SK-N-SH (cell line): ENCODE measurements around the gene NCS1. TPM values are rescaled to one million over a fixed set of nuclear protein-coding genes. Genes with fewer than 3 reads are reported as not detected.

Experiments
- CTCF ChIA-PET: fragments of 300-600, 350-600 bp; formaldehyde crosslinking; extraction: SDS; loops from one replicate; lab custom pipeline; 2021; lab: Yijun Ruan, JAX
- POLR2A ChIA-PET: fragments of 350-600 bp; sonication (Branson Sonifier 250); formaldehyde crosslinking; extraction: SDS; loops from one replicate; lab custom pipeline; 2020; ENCODE audit warnings: antibody characterized with exemption, inconsistent platforms; lab: Yijun Ruan, JAX
- DNase-seq: peaks from one replicate; pipeline ENCODE4 v3.0.0; 2012
- H2AFZ ChIP-seq: fragments of 200-600 bp; sonication (generic); 2 replicates; pipeline ENCODE4 v1.8.1; 2016; ENCODE audit warnings: antibody characterized with exemption, mild to moderate bottlenecking, low read depth
- H3F3A ChIP-seq: fragments of 200-600 bp; sonication (generic); replicated peaks from 2 replicates; pipeline ENCODE3; 2016; ENCODE audit warnings: antibody characterized with exemption, mild to moderate bottlenecking; ENCODE audit not compliant: insufficient read depth
- H3K27ac ChIP-seq, 2 experiments: fragments of 200-500 bp in 1 of 2; fragments of 200-600 bp in 1 of 2; sonication (Bioruptor generic) in 1 of 2; sonication (generic), shearing (Covaris generic) in 1 of 2; 2 replicates each; pipeline versions ENCODE4 v1.5.1 to v1.6.1; 2014 to 2016; ENCODE audit warnings: low read depth in 2 of 2, inconsistent platforms in 1 of 2, low read length in 1 of 2, mild to moderate bottlenecking in 1 of 2, mixed read lengths in 1 of 2
- H3K27me3 ChIP-seq: fragments of 200-600 bp; sonication (generic), shearing (Covaris generic); 2 replicates; pipeline ENCODE4 v1.6.1; 2016; ENCODE audit warnings: mixed run types; ENCODE audit not compliant: insufficient read depth
- H3K36me3 ChIP-seq, 2 experiments: fragments of 200-500 bp in 1 of 2; fragments of 200-600 bp in 1 of 2; sonication (Bioruptor generic) in 1 of 2; sonication (generic) in 1 of 2; replicated peaks in 1 of 2; 2 replicates each; pipeline versions ENCODE3 to v1.5.1; 2014 to 2016; ENCODE audit warnings: low read length in 1 of 2, mild to moderate bottlenecking in 1 of 2; ENCODE audit not compliant: insufficient read depth in 2 of 2, control insufficient read depth in 1 of 2
- H3K4me1 ChIP-seq, 2 experiments: fragments of 200-500 bp in 1 of 2; fragments of 200-600 bp in 1 of 2; sonication (Bioruptor generic) in 1 of 2; sonication (generic), shearing (Covaris generic) in 1 of 2; 2 replicates each; pipeline versions ENCODE4 v1.5.1 to v1.6.1; 2014 to 2016; ENCODE audit warnings: low read depth in 1 of 2, low read length in 1 of 2, mixed run types in 1 of 2; ENCODE audit not compliant: insufficient read depth in 2 of 2, control insufficient read depth in 1 of 2
- H3K4me2 ChIP-seq: fragments of 200-600 bp; sonication (generic), shearing (Covaris generic); 2 replicates; pipeline ENCODE4 v1.6.1; 2017; ENCODE audit warnings: mixed run types
- H3K4me3 ChIP-seq, 2 experiments: fragments of 200-500 bp in 1 of 2; fragments of 200-600 bp in 1 of 2; sonication (Bioruptor generic) in 1 of 2; sonication (generic), shearing (Covaris generic) in 1 of 2; 2 replicates each; pipeline versions ENCODE4 v1.5.1 to v1.8.1; 2014 to 2016; ENCODE audit warnings: low read depth in 2 of 2, inconsistent platforms in 1 of 2, low read length in 1 of 2, mild to moderate bottlenecking in 1 of 2, mixed read lengths in 1 of 2, moderate library complexity in 1 of 2
- H3K79me2 ChIP-seq: fragments of 200-600 bp; sonication (generic); 2 replicates; pipeline ENCODE4 v1.8.1; 2017; ENCODE audit warnings: mild to moderate bottlenecking; ENCODE audit not compliant: insufficient read depth
- H3K9ac ChIP-seq: fragments of 200-600 bp; sonication (generic); 2 replicates; pipeline ENCODE4 v1.6.1; 2017; ENCODE audit warnings: mixed run types
- H3K9me2 ChIP-seq: fragments of 200-600 bp; sonication (generic); 2 replicates; pipeline ENCODE4 v1.6.1; 2017; ENCODE audit warnings: mixed run types
- H3K9me3 ChIP-seq: fragments of 200-600 bp; sonication (generic); 2 replicates; pipeline ENCODE4 v1.6.1; 2017; ENCODE audit warnings: mixed run types, mild to moderate bottlenecking, moderate library complexity
- H4K20me1 ChIP-seq: fragments of 200-600 bp; sonication (generic); 2 replicates; pipeline ENCODE4 v1.6.1; 2017; ENCODE audit warnings: mild to moderate bottlenecking, mixed run types; ENCODE audit not compliant: insufficient read depth
- CTCF ChIP-seq: fragments of 200-600 bp; sonication (generic); IDR thresholded peaks from 2 replicates; pipeline ENCODE4 v1.6.1; 2017; ENCODE audit warnings: antibody characterized with exemption, mild to moderate bottlenecking, moderate library complexity
- ELF1 ChIP-seq: IDR thresholded peaks from 2 replicates; pipeline ENCODE4 v1.4.0; 2012
- EP300 ChIP-seq, 2 experiments: IDR thresholded peaks; 2 replicates each; pipeline versions ENCODE4 v1.4.0 to v1.6.1; 2012; ENCODE audit warnings: borderline replicate concordance in 1 of 2, low read depth in 1 of 2, low read length in 1 of 2
- FOXJ3 ChIP-seq: sonication (generic); formaldehyde crosslinking; IDR thresholded peaks from 2 replicates; pipeline ENCODE4 v1.5.1; 2020; ENCODE audit warnings: mild to moderate bottlenecking, missing genetic modification reagents
- IRF3 ChIP-seq: fragments of 150-350 bp; IDR thresholded peaks from 2 replicates; pipeline ENCODE4 v1.6.1; 2016; ENCODE audit warnings: mild to moderate bottlenecking, low read depth, low read length
- MEF2A ChIP-seq: IDR thresholded peaks from 2 replicates; pipeline ENCODE4 v1.4.0; 2012; ENCODE audit warnings: low read depth, borderline replicate concordance
- MXI1 ChIP-seq: IDR thresholded peaks from 2 replicates; pipeline ENCODE4 v1.6.1; 2012; ENCODE audit warnings: mild to moderate bottlenecking, low read depth, low read length, improper control_type of control experiment
- RAD21 ChIP-seq: IDR thresholded peaks from 2 replicates; pipeline ENCODE4 v1.6.1; 2012; ENCODE audit warnings: mild to moderate bottlenecking, low read length
- RFX5 ChIP-seq: IDR thresholded peaks from 2 replicates; pipeline ENCODE4 v1.6.1; 2012; ENCODE audit warnings: mild to moderate bottlenecking, improper control_type of control experiment, low read length
- SIN3A ChIP-seq: IDR thresholded peaks from 2 replicates; pipeline ENCODE4 v1.6.1; 2012; ENCODE audit warnings: low read depth, mild to moderate bottlenecking, low read length, moderate library complexity, borderline replicate concordance
- SMC3 ChIP-seq: IDR thresholded peaks from 2 replicates; pipeline ENCODE4 v1.6.1; 2012; ENCODE audit warnings: low read depth, low read length, improper control_type of control experiment
- USF1 ChIP-seq: IDR thresholded peaks from 2 replicates; pipeline ENCODE4 v1.4.0; 2012; ENCODE audit warnings: low read depth, borderline replicate concordance
- ZBTB33 ChIP-seq: IDR thresholded peaks from 2 replicates; pipeline ENCODE4 v1.4.0; 2012; ENCODE audit warnings: low read depth, borderline replicate concordance
- WGBS: methylation state at CpG from one replicate; pipeline ENCODE4 v1.1.6; 2017; ENCODE audit warnings: low lambda C conversion rate; 5-methylcytosine and 5-hydroxymethylcytosine counted together
- polyA plus RNA-seq, 3 experiments: library from polyadenylated mRNA; depleted of rRNA; stranded (reverse); fragments of >200 nt; gene quantifications; 2 replicates each; pipeline ENCODE4 v1.2.3, GENCODE V29; 2012

NCS1 gene
- polyA plus RNA-seq, 1 of the 3 experiments (the other 2 are of a cell fraction) = 40.6 TPM

GRCh38 chr9:130191749-130192120 is 19.5 kb downstream of the NCS1 start:
- H3K27ac ChIP-seq = peak overlapping the region in 1 of 2 experiments; percentile 83; a peak in 2 of 4 replicates
- no peak overlapping the region for H3K9ac ChIP-seq
- CTCF ChIA-PET = interaction anchor here (1.0 to 1.5 kb wide), 3 partner anchors 15 to 50 kb away, joined by 3 to 4 read pairs (median 3); no protein-coding TSS in a partner anchor
- H3K9me2 ChIP-seq = no peaks in the 10 kb centered on the region
- WGBS = 54% methylated on average over 10 of the region's 14 CpGs
- 0 out of 2 replicates have a peak, but pooled peaks have one; percentile 36 for TF ChIP-seq MXI1
- TF ChIP-seq RFX5 = no peak
- H3K36me3 ChIP-seq = no peaks in the 10 kb centered on the region
- no peak overlapping the region for H3K4me3 ChIP-seq
- H3K27me3 ChIP-seq = no peaks in the 10 kb centered on the region
- H3K79me2 ChIP-seq = peaks cover 98% of the 10 kb centered on the region
- H2AFZ ChIP-seq = no peak overlapping the region
- no peak overlapping the region for H3K4me2 ChIP-seq
- no peaks in the 10 kb centered on the region for H3K9me3 ChIP-seq
- no peaks in the 10 kb centered on the region for H3F3A ChIP-seq
- peaks cover 97% of the 10 kb centered on the region for H4K20me1 ChIP-seq
- DNase-seq = peak; percentile 88
- POLR2A ChIA-PET = no interaction called here
- peaks cover 37 to 77% of the 10 kb centered on the region in 2 experiments for H3K4me1 ChIP-seq

- 90% methylated on average over 15 of the region's 16 CpGs for WGBS
- ChIA-PET POLR2A (no interaction called here), CTCF (interaction anchor here (1.0 to 3.6 kb wide), 4 partner anchors 15 to 44 kb away, joined by 3 to 14 read pairs (median 5); no protein-coding TSS in a partner anchor)
- H3K4me1 ChIP-seq = peaks cover 32 to 77% of the 10 kb centered on the region in 2 experiments
- no peaks in the 10 kb centered on the region for H3F3A ChIP-seq
- no peaks in the 10 kb centered on the region for H3K9me3 ChIP-seq
- no peaks in the 10 kb centered on the region for H3K36me3 ChIP-seq
- H2AFZ ChIP-seq = no peak overlapping the region
- H3K79me2 ChIP-seq = peaks cover 98% of the 10 kb centered on the region
- peak overlapping the region in 1 of 2 experiments; percentile 83; a peak in 2 of 4 replicates for H3K27ac ChIP-seq
- H3K27me3 ChIP-seq = no peaks in the 10 kb centered on the region
- no peak overlapping the region for H3K4me2 ChIP-seq
- no peak overlapping the region for H3K4me3 ChIP-seq
- no peak for DNase-seq
- no peaks in the 10 kb centered on the region for H3K9me2 ChIP-seq
- peaks cover 97% of the 10 kb centered on the region for H4K20me1 ChIP-seq
- no peak overlapping the region for H3K9ac ChIP-seq
- TF ChIP-seq CTCF (no peak), MXI1 (no peak), USF1 (no peak)
Observed at GRCh38 chr9:130192382-130192999, 20.3 kb downstream of the NCS1 start.

- 94% methylated on average over 8 of the region's 9 CpGs for WGBS
- Histone ChIP-seq H4K20me1 (peaks cover 97% of the 10 kb centered on the region), H3K4me3 (no peak overlapping the region), H3K4me2 (0 out of 2 replicates have a peak overlapping the region, but pooled peaks have one; percentile 41), H3K27me3 (no peaks in the 10 kb centered on the region), H2AFZ (no peak overlapping the region), H3K9ac (no peak overlapping the region), H3K9me3 (no peaks in the 10 kb centered on the region), H3K79me2 (peaks cover 98% of the 10 kb centered on the region), H3F3A (no peaks in the 10 kb centered on the region), H3K9me2 (no peaks in the 10 kb centered on the region), H3K36me3 (no peaks in the 10 kb centered on the region), H3K27ac (peak overlapping the region in 1 of 2 experiments; percentile 83; a peak in 2 of 4 replicates), H3K4me1 (peaks cover 28 to 78% of the 10 kb centered on the region in 2 experiments)
- ChIA-PET POLR2A (no interaction called here), CTCF (interaction anchor here (1.0 to 3.6 kb wide), 6 partner anchors 17 to 150 kb away, joined by 3 to 14 read pairs (median 6); no protein-coding TSS in a partner anchor)
- DNase-seq = no peak
- TF ChIP-seq MEF2A = no peak
- no peak for TF ChIP-seq ZBTB33
- TF ChIP-seq IRF3 = no peak
- TF ChIP-seq SIN3A = no peak
- no peak for TF ChIP-seq EP300 (IDR thresholded peaks at IDR 0.05; ENCODE audit: borderline replicate concordance in 1 of 2, low read depth in 1 of 2, low read length in 1 of 2)
- no peak for TF ChIP-seq RAD21
- TF ChIP-seq SMC3 = no peak
- TF ChIP-seq ELF1 = no peak
- TF ChIP-seq FOXJ3 (CRISPR knock-in tag) = no peak
Observed at GRCh38 chr9:130193103-130193502, 20.9 kb downstream of the NCS1 start.
